GM12865 (cell line): Measurements from ENCODE around the gene DFFA.
"Not testable (repeated sequence)": the region's sequence is repeated elsewhere in the genome, so short reads cannot be mapped to it uniquely, and the experiment has no call there.

Experiments
- DNase-seq: peaks from one replicate; pipeline ENCODE4 v3.0.0; 2010; ENCODE audit warnings: low read depth
- H3K4me3 ChIP-seq: 2 replicates; pipeline ENCODE4 v1.5.1; 2011; ENCODE audit warnings: mild to moderate bottlenecking, low read depth, low read length, control low read depth
- CTCF ChIP-seq: IDR thresholded peaks from 2 replicates; pipeline ENCODE4 v1.5.1; 2011; ENCODE audit warnings: low read length, control low read depth, low read depth, inconsistent platforms; ENCODE audit not compliant: insufficient read depth; ENCODE audit errors: missing control alignments

Gene DFFA

GRCh38 chr1:10424034-10424433 is 48.3 kb downstream of the DFFA start:
- no peak for TF ChIP-seq CTCF
- DNase-seq = no peak
- no peak overlapping the region for H3K4me3 ChIP-seq

DNA sequence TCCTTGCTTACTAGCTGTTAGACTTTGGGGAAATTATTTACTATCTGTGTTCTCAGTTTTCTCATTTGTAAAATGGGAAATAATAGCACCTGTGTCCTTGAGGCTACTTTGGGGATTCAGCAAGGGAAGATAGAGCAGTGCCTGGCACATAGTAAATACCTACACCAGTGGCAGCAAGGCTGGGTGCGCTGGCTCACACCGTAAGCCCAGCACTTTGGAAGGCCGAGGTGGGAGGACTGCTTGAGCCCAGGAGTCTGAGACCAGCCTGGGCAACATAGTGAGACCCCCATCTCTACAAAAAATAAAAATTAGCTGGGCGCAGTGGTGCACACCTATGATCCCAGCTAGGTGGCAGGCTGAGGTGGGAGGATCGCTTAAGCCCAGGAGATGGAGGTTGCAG is 50.7 kb downstream of the DFFA start:
- no peak overlapping the region for H3K4me3 ChIP-seq
- TF ChIP-seq CTCF = no peak
- DNase-seq = no peak

DNA sequence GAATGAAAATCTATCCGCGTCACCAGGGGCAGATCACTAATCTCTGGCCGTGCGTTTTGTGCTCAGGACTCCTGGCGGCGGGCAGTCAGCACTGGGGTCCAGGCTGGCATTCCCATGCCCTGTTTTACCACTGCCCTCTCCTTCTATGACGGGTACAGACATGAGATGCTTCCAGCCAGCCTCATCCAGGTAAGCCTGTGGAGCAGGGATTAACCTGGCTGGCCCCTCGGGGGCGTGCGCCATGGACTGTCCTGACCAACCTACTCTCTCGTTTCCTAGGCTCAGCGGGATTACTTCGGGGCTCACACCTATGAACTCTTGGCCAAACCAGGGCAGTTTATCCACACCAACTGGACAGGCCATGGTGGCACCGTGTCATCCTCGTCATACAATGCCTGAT is 53.0 kb downstream of the DFFA start:
- no peak for TF ChIP-seq CTCF
- H3K4me3 ChIP-seq = no peak overlapping the region
- DNase-seq = no peak

DNA sequence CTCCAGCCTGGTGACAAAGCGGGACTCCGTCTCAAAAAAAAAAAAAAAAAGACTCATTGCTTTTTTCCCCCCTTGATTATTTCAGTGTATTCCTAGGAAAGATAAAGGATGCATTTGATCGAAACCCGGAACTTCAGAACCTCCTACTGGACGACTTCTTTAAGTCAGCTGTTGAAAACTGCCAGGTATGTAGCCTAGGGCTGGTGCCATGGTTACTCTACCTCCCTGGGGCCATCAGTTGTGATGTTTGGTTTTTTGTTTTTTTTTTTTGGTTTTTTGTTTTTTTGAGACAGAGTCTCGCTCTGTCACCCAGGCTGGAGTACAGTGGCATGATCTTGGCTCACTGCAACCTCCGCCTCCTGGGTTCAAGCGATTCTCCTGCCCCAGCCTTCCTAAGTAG is 53.6 kb downstream of the DFFA start:
- H3K4me3 ChIP-seq, DNase-seq: not testable (repeated sequence)

DNA sequence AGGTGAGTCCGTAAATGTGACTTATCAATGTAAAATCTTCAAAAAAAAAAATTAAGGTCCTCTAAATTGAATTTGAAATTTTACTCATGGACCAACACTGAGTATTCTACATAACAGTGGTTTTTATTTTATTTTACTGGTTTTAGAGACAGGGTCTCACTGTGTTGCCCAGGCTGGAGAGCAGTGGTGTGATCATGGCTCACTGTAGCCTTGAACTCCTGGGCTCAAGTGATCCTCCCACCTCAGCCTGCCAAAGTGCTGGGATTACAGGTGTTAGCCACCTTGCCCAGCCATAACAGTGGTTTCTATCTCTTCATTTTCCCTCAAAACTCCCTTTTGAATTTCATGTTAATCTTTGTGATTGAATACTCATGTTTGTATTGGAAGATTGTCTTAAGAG is 56.4 kb downstream of the DFFA start:
- not testable (repeated sequence) for DNase-seq, H3K4me3 ChIP-seq

DNA sequence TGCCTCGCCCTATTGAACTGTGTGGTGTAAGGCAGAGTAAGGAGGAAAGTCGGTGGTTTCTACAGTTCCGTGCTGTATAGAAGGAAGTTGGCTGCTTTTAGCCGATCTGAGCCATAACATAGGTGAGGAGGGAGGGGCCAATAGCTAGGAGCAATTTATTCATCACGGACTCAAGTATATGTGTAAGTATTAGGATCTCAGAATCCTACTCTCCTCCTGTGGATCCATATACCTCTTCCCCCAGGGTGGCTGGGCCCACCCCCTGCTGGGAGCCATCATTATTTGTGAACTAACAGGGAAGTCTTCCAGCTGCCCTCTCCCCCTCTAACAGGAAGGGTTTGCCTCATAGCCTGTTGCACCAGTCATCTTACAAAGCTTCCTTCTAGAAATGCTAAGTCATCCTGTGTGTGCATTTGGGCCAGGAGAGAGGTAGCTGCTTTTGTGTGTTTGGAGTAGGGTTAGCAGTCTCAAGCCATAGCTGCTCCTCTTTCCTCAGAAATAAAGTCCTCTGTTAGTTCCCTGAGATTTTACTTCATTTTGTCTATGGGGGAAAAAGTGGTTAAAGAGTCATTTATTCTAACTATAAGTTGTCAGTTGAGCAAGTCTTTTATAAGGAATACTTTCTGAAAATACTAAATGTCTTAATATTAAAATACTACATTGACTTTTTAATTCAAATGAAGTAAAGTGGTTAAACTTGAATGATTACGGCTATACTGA is 57.0 kb downstream of the DFFA start:
- TF ChIP-seq CTCF = no peak
- no peak overlapping the region for H3K4me3 ChIP-seq
- no peak for DNase-seq

DNA sequence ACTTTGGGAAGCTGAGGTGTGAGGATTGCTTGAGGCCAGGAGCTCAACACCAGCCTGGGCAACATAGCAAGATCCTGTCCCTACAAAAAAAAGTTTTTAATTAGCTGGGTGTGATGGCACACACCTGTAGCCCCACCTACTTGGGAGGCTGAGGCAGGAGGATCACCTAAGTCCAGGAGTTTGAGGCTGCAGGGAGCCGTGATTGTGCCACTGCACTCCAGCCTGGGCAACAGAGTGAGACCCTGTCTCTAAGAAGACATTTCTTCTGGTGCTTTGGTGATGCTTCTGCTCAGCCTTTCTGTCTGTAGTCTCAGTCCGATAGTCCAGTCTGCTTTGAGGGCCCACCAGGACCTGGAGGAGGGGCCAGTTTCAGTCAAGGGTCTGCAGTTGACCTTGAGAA is 65.1 kb downstream of the DFFA start:
- no peak for TF ChIP-seq CTCF
- no peak overlapping the region for H3K4me3 ChIP-seq
- no peak for DNase-seq
